GM12801 (cell line): Measurements from ENCODE around the gene SAMD4A.

Experiments
- CTCF ChIP-seq: IDR thresholded peaks from one replicate; pipeline ENCODE4 v1.5.1; 2011; ENCODE audit warnings: control low read depth; ENCODE audit not compliant: insufficient read length; ENCODE audit errors: extremely low read depth

Gene SAMD4A

GRCh38 chr14:54778618-54779345 lies 211.9 kb downstream of the SAMD4A start:
- TF ChIP-seq CTCF: no peak

GRCh38 chr14:54781080-54781479 lies 214.2 kb downstream of the SAMD4A start:
- TF ChIP-seq CTCF: no peak

- TF ChIP-seq CTCF: no peak
These were observed 215.2 kb downstream of the SAMD4A start for GRCh38 chr14:54781961-54782750.

- TF ChIP-seq CTCF: no peak
These were observed 216.1 kb downstream of the SAMD4A start for GRCh38 chr14:54782751-54783659.

GRCh38 chr14:54783660-54784015 lies 216.7 kb downstream of the SAMD4A start:
- no peak for TF ChIP-seq CTCF

- TF ChIP-seq CTCF: no peak
These were observed 217.1 kb downstream of the SAMD4A start for GRCh38 chr14:54784060-54784459.

- no peak for TF ChIP-seq CTCF
These were observed 217.7 kb downstream of the SAMD4A start for GRCh38 chr14:54784657-54785056.
